K562 (cell line): Measurements from ENCODE around the gene GOT1. TPM values are rescaled to one million over a fixed set of nuclear protein-coding genes. Genes with fewer than 3 reads are reported as not detected.

Experiments used
- BDP1 ChIP-seq: IDR thresholded peaks from 3 replicates; pipeline ENCODE4 v1.6.1; 2011; ENCODE audit not compliant: insufficient read length, insufficient read depth
- C11orf30 ChIP-seq: fragments of 450-650 bp; IDR thresholded peaks from 2 replicates; pipeline ENCODE4 v1.6.1; 2016; ENCODE audit warnings: low read depth, mild to moderate bottlenecking
- CBX2 ChIP-seq: fragments of 200-600 bp; sonication (generic); IDR thresholded peaks from one replicate; pipeline ENCODE4 v1.6.1; 2012; ENCODE audit warnings: mild to moderate bottlenecking, low read length, inconsistent platforms; ENCODE audit not compliant: insufficient read depth, poor library complexity, severe bottlenecking
- ETV5 ChIP-seq: sonication (generic); formaldehyde crosslinking; IDR thresholded peaks from 2 replicates; pipeline ENCODE4 v1.4.0; 2020; ENCODE audit warnings: low read depth, mild to moderate bottlenecking, missing genetic modification reagents
- GABPB1 ChIP-seq: sonication (generic); formaldehyde crosslinking; IDR thresholded peaks from 2 replicates; pipeline ENCODE4 v1.8.0; 2022; ENCODE audit warnings: mild to moderate bottlenecking, missing genetic modification reagents
- MAFG ChIP-seq: fragments of 450-650 bp; conservative IDR thresholded peaks from 2 replicates; pipeline ENCODE4 v1.6.1; 2016; ENCODE audit warnings: missing genetic modification characterization, missing compliant biosample characterization
- MBD2 ChIP-seq: sonication (generic); IDR thresholded peaks from 2 replicates; pipeline ENCODE4 v1.6.1; 2016; ENCODE audit warnings: low read depth, borderline replicate concordance
- MLLT1 ChIP-seq, 2 experiments: fragments of 450-650 bp; IDR thresholded peaks; 2 replicates each; pipeline ENCODE4 v1.6.1; 2016
- PKNOX1 ChIP-seq: fragments of 450-650 bp; IDR thresholded peaks from 2 replicates; pipeline ENCODE4 v1.6.1; 2016
- POLR3G ChIP-seq: IDR thresholded peaks from 2 replicates; pipeline ENCODE4 v1.6.1; 2011; ENCODE audit not compliant: insufficient read length, insufficient replicate concordance; ENCODE audit errors: extremely low read depth
- RNF2 ChIP-seq: sonication (generic); IDR thresholded peaks from 2 replicates; pipeline ENCODE4 v1.6.1; 2016
- SIN3B ChIP-seq: fragments of 450-650 bp; IDR thresholded peaks from 2 replicates; pipeline ENCODE4 v1.6.1; 2017; ENCODE audit warnings: low read depth, mild to moderate bottlenecking, moderate library complexity
- TAF1 ChIP-seq: IDR thresholded peaks from 2 replicates; pipeline ENCODE4 v1.6.1; 2011; ENCODE audit warnings: mild to moderate bottlenecking, low read length, moderate library complexity; ENCODE audit not compliant: insufficient read depth, control insufficient read depth, severe bottlenecking; ENCODE audit errors: extremely low read depth
- TCF7 ChIP-seq: sonication (generic); IDR thresholded peaks from 2 replicates; pipeline ENCODE4 v1.6.1; 2016; ENCODE audit warnings: antibody characterized with exemption, borderline replicate concordance
- ZFP1 ChIP-seq: fragments of 450-650 bp; formaldehyde crosslinking; IDR thresholded peaks from 2 replicates; pipeline ENCODE4 v1.4.0; 2020; ENCODE audit warnings: mild to moderate bottlenecking, mixed read lengths
- ZNF830 ChIP-seq: fragments of 250-450 bp; sonication (Bioruptor Pico); IDR thresholded peaks from 2 replicates; pipeline ENCODE4 v1.5.0; 2021; ENCODE audit warnings: mild to moderate bottlenecking
- ZSCAN32 ChIP-seq: fragments of 450-650 bp; formaldehyde crosslinking; IDR thresholded peaks from 2 replicates; pipeline ENCODE4 v1.4.0; 2020; ENCODE audit warnings: mild to moderate bottlenecking, moderate library complexity
- polyA plus RNA-seq, 8 experiments: library from polyadenylated mRNA; depleted of rRNA in 4 of 8; stranded (reverse) in 5 of 8; unstranded in 3 of 8; fragments of >200 nt; fragmentation: Nextera tagmentation in 2 of 8; fragmentation: Illumina TruSeq in 1 of 8; extraction: Ambion mirVana in 2 of 8; extraction: Trizol in 1 of 8; gene quantifications; 2 replicates each; pipeline versions ENCODE4 v1.2.1 to v1.2.3, GENCODE V29; 2011 to 2014; ENCODE audit warnings: inconsistent platforms in 1 of 8, missing spikeins in 1 of 8
- total RNA-seq, 7 experiments: library from RNA; depleted of rRNA in 6 of 7; stranded (reverse); fragments of >200 nt in 6 of 7; fragmentation: Illumina TruSeq in 2 of 7; extraction: Trizol in 2 of 7; gene quantifications; 2 replicates each; pipeline versions ENCODE4 v1.2.1 to v1.2.3, GENCODE V29; 2011 to 2021; ENCODE audit warnings: low replicate concordance in 1 of 7
- TF ChIP-seq, protein P1 (sequence below): fragments of 200-800 bp; sonication (Bioruptor generic); IDR thresholded peaks from 2 replicates; pipeline ENCODE4 v1.6.1; 2017; ENCODE audit warnings: missing genetic modification characterization, missing compliant biosample characterization
- TF ChIP-seq, protein P2 (sequence below), 2 experiments: IDR thresholded peaks; 2 replicates each; pipeline ENCODE4 v1.6.1; 2011; ENCODE audit warnings: borderline replicate concordance in 1 of 2, control low read depth in 1 of 2, low read depth in 1 of 2, low read length in 1 of 2, mild to moderate bottlenecking in 1 of 2, mixed read lengths in 1 of 2, moderate library complexity in 1 of 2; ENCODE audit not compliant: insufficient read depth in 1 of 2, insufficient read length in 1 of 2, poor library complexity in 1 of 2, severe bottlenecking in 1 of 2; ENCODE audit errors: extremely low read depth in 1 of 2
- TF ChIP-seq, protein P3 (sequence below): fragments of 250-450 bp; sonication (Bioruptor Pico); IDR thresholded peaks from 2 replicates; pipeline ENCODE4 v1.5.0; 2022; ENCODE audit warnings: mild to moderate bottlenecking

Gene GOT1
- total and polyA plus RNA-seq, 9 of the 15 experiments (the other 6 are each of a cell fraction or from before 2014, with no cell fraction given): 55.7 to 166 (median 75.4) TPM

- TF ChIP-seq, protein P1, sequence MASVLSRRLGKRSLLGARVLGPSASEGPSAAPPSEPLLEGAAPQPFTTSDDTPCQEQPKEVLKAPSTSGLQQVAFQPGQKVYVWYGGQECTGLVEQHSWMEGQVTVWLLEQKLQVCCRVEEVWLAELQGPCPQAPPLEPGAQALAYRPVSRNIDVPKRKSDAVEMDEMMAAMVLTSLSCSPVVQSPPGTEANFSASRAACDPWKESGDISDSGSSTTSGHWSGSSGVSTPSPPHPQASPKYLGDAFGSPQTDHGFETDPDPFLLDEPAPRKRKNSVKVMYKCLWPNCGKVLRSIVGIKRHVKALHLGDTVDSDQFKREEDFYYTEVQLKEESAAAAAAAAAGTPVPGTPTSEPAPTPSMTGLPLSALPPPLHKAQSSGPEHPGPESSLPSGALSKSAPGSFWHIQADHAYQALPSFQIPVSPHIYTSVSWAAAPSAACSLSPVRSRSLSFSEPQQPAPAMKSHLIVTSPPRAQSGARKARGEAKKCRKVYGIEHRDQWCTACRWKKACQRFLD (CRISPR knock-in tag): 0 out of 2 replicates have a peak, but pooled peaks have one; percentile 47
- TF ChIP-seq MLLT1 (IDR thresholded peaks at IDR 0.05) (0 out of 4 replicates have a peak, but pooled peaks of 1 of the 2 experiments have one; percentile 18), ZFP1 (CRISPR knock-in tag) (no peak), PKNOX1 (peak; percentile 97), C11orf30 (peak; percentile 87), ZSCAN32 (CRISPR knock-in tag) (peak; percentile 93), GABPB1 (CRISPR knock-in tag) (peak; percentile 32; the same call in 1 of the 2 replicates), TCF7 (no peak), RNF2 (no peak), SIN3B (peak; percentile 63; the same call in 1 of the 2 replicates), CBX2 (no peak), POLR3G (no peak), ZNF830 (CRISPR knock-in tag) (no peak), ETV5 (0 out of 2 replicates have a peak, but pooled peaks have one; percentile 33), MAFG (no peak), MBD2 (peak; percentile 97), TAF1 (peak; percentile 76), BDP1 (no peak)
- TF ChIP-seq, protein P2, sequence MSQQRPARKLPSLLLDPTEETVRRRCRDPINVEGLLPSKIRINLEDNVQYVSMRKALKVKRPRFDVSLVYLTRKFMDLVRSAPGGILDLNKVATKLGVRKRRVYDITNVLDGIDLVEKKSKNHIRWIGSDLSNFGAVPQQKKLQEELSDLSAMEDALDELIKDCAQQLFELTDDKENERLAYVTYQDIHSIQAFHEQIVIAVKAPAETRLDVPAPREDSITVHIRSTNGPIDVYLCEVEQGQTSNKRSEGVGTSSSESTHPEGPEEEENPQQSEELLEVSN (IDR thresholded peaks at IDR 0.05; ENCODE audit: borderline replicate concordance in 1 of 2, extremely low read depth in 1 of 2, insufficient read depth in 1 of 2, insufficient read length in 1 of 2, low read depth in 1 of 2, low read length in 1 of 2, poor library complexity in 1 of 2, severe bottlenecking in 1 of 2): peak; percentile 49 to 56
- TF ChIP-seq, protein P3, sequence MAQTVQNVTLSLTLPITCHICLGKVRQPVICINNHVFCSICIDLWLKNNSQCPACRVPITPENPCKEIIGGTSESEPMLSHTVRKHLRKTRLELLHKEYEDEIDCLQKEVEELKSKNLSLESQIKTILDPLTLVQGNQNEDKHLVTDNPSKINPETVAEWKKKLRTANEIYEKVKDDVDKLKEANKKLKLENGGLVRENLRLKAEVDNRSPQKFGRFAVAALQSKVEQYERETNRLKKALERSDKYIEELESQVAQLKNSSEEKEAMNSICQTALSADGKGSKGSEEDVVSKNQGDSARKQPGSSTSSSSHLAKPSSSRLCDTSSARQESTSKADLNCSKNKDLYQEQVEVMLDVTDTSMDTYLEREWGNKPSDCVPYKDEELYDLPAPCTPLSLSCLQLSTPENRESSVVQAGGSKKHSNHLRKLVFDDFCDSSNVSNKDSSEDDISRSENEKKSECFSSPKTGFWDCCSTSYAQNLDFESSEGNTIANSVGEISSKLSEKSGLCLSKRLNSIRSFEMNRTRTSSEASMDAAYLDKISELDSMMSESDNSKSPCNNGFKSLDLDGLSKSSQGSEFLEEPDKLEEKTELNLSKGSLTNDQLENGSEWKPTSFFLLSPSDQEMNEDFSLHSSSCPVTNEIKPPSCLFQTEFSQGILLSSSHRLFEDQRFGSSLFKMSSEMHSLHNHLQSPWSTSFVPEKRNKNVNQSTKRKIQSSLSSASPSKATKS: no peak
Measured at GRCh38 chr10:99430451-99431189, at the start of gene GOT1 (continued).
